K562 (cell line): Measurements from ENCODE around the gene ADCY5. TPM values are rescaled to one million over a fixed set of nuclear protein-coding genes. Genes with fewer than 3 reads are reported as not detected.

Source experiments
- ATAC-seq: fragments of 200-7000 bp; cut with Tn5 transposase; 3 replicates; pipeline ENCODE4 v1.9.1; 2020; ENCODE audit warnings: moderate library complexity
- BruUV-seq: library from RNA; stranded (reverse); fragments of 400-500 nt; replicated peaks from 2 replicates; lab custom pipeline; 2021; lab: Mats Ljungman, UMichigan
- CTCF ChIA-PET: fragments of 300-600 bp; formaldehyde crosslinking; extraction: SDS; loops from one replicate; lab custom pipeline; 2021; ENCODE audit warnings: low intra/inter-chr PET ratio; lab: Yijun Ruan, JAX
- POLR2A ChIA-PET: fragments of 300-600, 350-650 bp; sonication (Branson Sonifier 250); formaldehyde crosslinking; extraction: SDS; loops from one replicate; lab custom pipeline; 2021; ENCODE audit warnings: antibody characterized with exemption, inconsistent platforms; lab: Yijun Ruan, JAX
- DNase-seq, 4 experiments: peaks; one replicate each; pipeline versions ENCODE4 v3.0.0 to v3.0.0-alpha.2; 2011 to 2018; ENCODE audit warnings: low spot score in 3 of 4, mixed read lengths in 3 of 4; ENCODE audit errors: extremely low read depth in 1 of 4
- FAIRE-seq: peaks from 2 replicates; lab custom pipeline; 2011; peaks lifted over from hg19 to GRCh38; lab: Jason Lieb, UNC
- H2AFZ ChIP-seq: 2 replicates; pipeline ENCODE4 v1.6.0; 2011; ENCODE audit warnings: low read depth, low read length, control low read depth, inconsistent platforms
- H3K27ac ChIP-seq: fragments of 200-600 bp; 3 replicates; pipeline ENCODE4 v1.8.0; 2011; ENCODE audit warnings: low read depth, mild to moderate bottlenecking, control low read depth, inconsistent platforms, low read length, moderate library complexity, mixed read lengths; ENCODE audit errors: extremely low read depth
- H3K27me3 ChIP-seq, 2 experiments: fragments of 300-600 bp in 1 of 2; 2 replicates in 1 of 2; 3 replicates in 1 of 2; pipeline versions ENCODE4 v1.6.0 to v1.8.0; 2011; ENCODE audit warnings: inconsistent platforms in 2 of 2, low read length in 2 of 2, mild to moderate bottlenecking in 1 of 2, mixed read lengths in 1 of 2, moderate library complexity in 1 of 2; ENCODE audit not compliant: control insufficient read depth in 2 of 2, insufficient read depth in 2 of 2
- H3K36me3 ChIP-seq: fragments of 300-600 bp; 3 replicates; pipeline ENCODE4 v1.8.0; 2011; ENCODE audit warnings: mild to moderate bottlenecking, low read length, inconsistent platforms; ENCODE audit not compliant: control insufficient read depth, insufficient read depth
- H3K4me1 ChIP-seq, 2 experiments: fragments of 200-600 bp in 1 of 2; replicated peaks in 1 of 2; 2 replicates in 1 of 2; 3 replicates in 1 of 2; pipeline versions ENCODE4 v1.5.1 to v1.8.0; 2011; ENCODE audit warnings: inconsistent platforms in 2 of 2, low read length in 2 of 2, mild to moderate bottlenecking in 1 of 2, mixed read lengths in 1 of 2, moderate library complexity in 1 of 2; ENCODE audit not compliant: control insufficient read depth in 2 of 2, insufficient read depth in 2 of 2
- H3K4me2 ChIP-seq: 2 replicates; pipeline ENCODE4 v1.6.1; 2011; ENCODE audit warnings: low read length, control low read depth, inconsistent platforms, mixed read lengths; ENCODE audit not compliant: insufficient read depth
- H3K4me3 ChIP-seq: fragments of 200-600 bp; sonication (generic), shearing (Covaris generic); 2 replicates; pipeline ENCODE4 v1.5.1; 2016; ENCODE audit warnings: control low read depth, inconsistent platforms
- H3K79me2 ChIP-seq: fragments of 200-600 bp; 3 replicates; pipeline ENCODE4 v1.8.0; 2011; ENCODE audit warnings: low read length, inconsistent platforms; ENCODE audit not compliant: control insufficient read depth, insufficient read depth
- H3K9ac ChIP-seq, 2 experiments: 2 replicates each; pipeline versions ENCODE4 v1.6.0 to v1.6.1; 2011; ENCODE audit warnings: low read depth in 2 of 2, low read length in 2 of 2, control low read depth in 1 of 2, inconsistent platforms in 1 of 2, mild to moderate bottlenecking in 1 of 2, mixed read lengths in 1 of 2; ENCODE audit not compliant: insufficient read depth in 1 of 2
- H3K9me1 ChIP-seq: one replicate; pipeline ENCODE4 v1.6.0; 2011; ENCODE audit warnings: inconsistent platforms, mild to moderate bottlenecking, low read length, moderate library complexity; ENCODE audit not compliant: control insufficient read depth, insufficient read depth
- H3K9me3 ChIP-seq: replicated peaks from 2 replicates; pipeline ENCODE4 v1.5.1; 2011; ENCODE audit warnings: low read depth, low read length, inconsistent platforms; ENCODE audit not compliant: control insufficient read depth, insufficient read depth
- H4K20me1 ChIP-seq: replicated peaks from 2 replicates; pipeline ENCODE4 v1.6.1; 2011; ENCODE audit warnings: low read length, inconsistent platforms, mixed read lengths; ENCODE audit not compliant: control insufficient read depth, insufficient read depth
- ILK ChIP-seq: fragments of 450-650 bp; IDR thresholded peaks from 2 replicates; pipeline ENCODE4 v1.6.1; 2016; ENCODE audit warnings: missing genetic modification characterization, low read depth, mild to moderate bottlenecking, missing compliant biosample characterization, moderate library complexity, borderline replicate concordance
- KDM1A ChIP-seq, 2 experiments: fragments of 450-650 bp; IDR thresholded peaks; 2 replicates each; pipeline ENCODE4 v1.6.1; 2016; ENCODE audit warnings: mild to moderate bottlenecking in 2 of 2
- MYC ChIP-seq, 2 experiments: fragments of 250-450 bp in 1 of 2; sonication (Bioruptor Pico) in 1 of 2; IDR thresholded peaks; 2 replicates each; pipeline versions ENCODE4 v1.5.1 to v1.6.1; 2012 to 2021; ENCODE audit warnings: low read depth in 2 of 2, borderline replicate concordance in 1 of 2, improper control_type of control experiment in 1 of 2, low read length in 1 of 2, mild to moderate bottlenecking in 1 of 2, moderate library complexity in 1 of 2
- NFYB ChIP-seq: IDR thresholded peaks from 2 replicates; pipeline ENCODE4 v1.6.1; 2011; ENCODE audit warnings: mild to moderate bottlenecking, moderate library complexity; ENCODE audit not compliant: insufficient read length; ENCODE audit errors: extremely low read depth
- RAD51 ChIP-seq: fragments of 450-650 bp; IDR thresholded peaks from 2 replicates; pipeline ENCODE4 v1.7.1; 2016; ENCODE audit warnings: low read depth, mild to moderate bottlenecking, borderline replicate concordance
- ZFPM2 ChIP-seq: fragments of 250-450 bp; sonication (Bioruptor Pico); IDR thresholded peaks from 2 replicates; pipeline ENCODE4 v1.5.1; 2022; ENCODE audit warnings: mild to moderate bottlenecking
- ZNF311 ChIP-seq: fragments of 250-450 bp; sonication (Bioruptor Pico); IDR thresholded peaks from 2 replicates; pipeline ENCODE4 v1.4.0; 2020; ENCODE audit warnings: mild to moderate bottlenecking, moderate library complexity
- ZNF384 ChIP-seq: IDR thresholded peaks from 2 replicates; pipeline ENCODE4 v1.6.1; 2012; ENCODE audit warnings: low read depth, low read length, improper control_type of control experiment
- WGBS: fragments of 100-300 bp; shearing (Covaris generic); methylation state at CpG from one replicate; pipeline ENCODE4 v1.1.6; 2016; ENCODE audit warnings: low coverage, mixed read lengths; ENCODE audit not compliant: insufficient coverage; ENCODE audit errors: missing lambda C conversion rate; 5-methylcytosine and 5-hydroxymethylcytosine counted together
- in situ Hi-C: fragments of 300-500 bp; cut with MboI; formaldehyde crosslinking; loops from 4 replicates; pipeline ENCODE4 v1.15.0; 2018; ENCODE audit warnings: inconsistent platforms, mixed read lengths
- intact Hi-C: fragments of 100-400 bp; cut with micrococcal nuclease; formaldehyde crosslinking; loops from 2 replicates; pipeline ENCODE4 v1.14.2; 2022
- polyA plus RNA-seq, 8 experiments: library from polyadenylated mRNA; depleted of rRNA in 4 of 8; stranded (reverse) in 5 of 8; unstranded in 3 of 8; fragments of >200 nt; fragmentation: Nextera tagmentation in 2 of 8; fragmentation: Illumina TruSeq in 1 of 8; extraction: Ambion mirVana in 2 of 8; extraction: Trizol in 1 of 8; gene quantifications; 2 replicates each; pipeline versions ENCODE4 v1.2.1 to v1.2.3, GENCODE V29; 2011 to 2014; ENCODE audit warnings: inconsistent platforms in 1 of 8, missing spikeins in 1 of 8
- total RNA-seq, 7 experiments: library from RNA; depleted of rRNA in 6 of 7; stranded (reverse); fragments of >200 nt in 6 of 7; fragmentation: Illumina TruSeq in 2 of 7; extraction: Trizol in 2 of 7; gene quantifications; 2 replicates each; pipeline versions ENCODE4 v1.2.1 to v1.2.3, GENCODE V29; 2011 to 2021; ENCODE audit warnings: low replicate concordance in 1 of 7
- TF ChIP-seq, protein P1 (sequence below): sonication (generic); formaldehyde crosslinking; IDR thresholded peaks from 2 replicates; pipeline ENCODE4 v1.8.1; 2022; ENCODE audit warnings: missing genetic modification reagents
- TF ChIP-seq, protein P2 (sequence below): fragments of 450-650 bp; IDR thresholded peaks from 2 replicates; pipeline ENCODE4 v1.6.1; 2016; ENCODE audit warnings: low read depth
- TF ChIP-seq, protein P3 (sequence below): IDR thresholded peaks from 2 replicates; pipeline ENCODE4 v1.6.1; 2011; ENCODE audit not compliant: insufficient read length; ENCODE audit errors: extremely low read depth

ADCY5 gene
- total and polyA plus RNA-seq, 9 of the 15 experiments (the other 6 are each of a cell fraction or from before 2014, with no cell fraction given): under 0.01 TPM; not detected in 8

DNA sequence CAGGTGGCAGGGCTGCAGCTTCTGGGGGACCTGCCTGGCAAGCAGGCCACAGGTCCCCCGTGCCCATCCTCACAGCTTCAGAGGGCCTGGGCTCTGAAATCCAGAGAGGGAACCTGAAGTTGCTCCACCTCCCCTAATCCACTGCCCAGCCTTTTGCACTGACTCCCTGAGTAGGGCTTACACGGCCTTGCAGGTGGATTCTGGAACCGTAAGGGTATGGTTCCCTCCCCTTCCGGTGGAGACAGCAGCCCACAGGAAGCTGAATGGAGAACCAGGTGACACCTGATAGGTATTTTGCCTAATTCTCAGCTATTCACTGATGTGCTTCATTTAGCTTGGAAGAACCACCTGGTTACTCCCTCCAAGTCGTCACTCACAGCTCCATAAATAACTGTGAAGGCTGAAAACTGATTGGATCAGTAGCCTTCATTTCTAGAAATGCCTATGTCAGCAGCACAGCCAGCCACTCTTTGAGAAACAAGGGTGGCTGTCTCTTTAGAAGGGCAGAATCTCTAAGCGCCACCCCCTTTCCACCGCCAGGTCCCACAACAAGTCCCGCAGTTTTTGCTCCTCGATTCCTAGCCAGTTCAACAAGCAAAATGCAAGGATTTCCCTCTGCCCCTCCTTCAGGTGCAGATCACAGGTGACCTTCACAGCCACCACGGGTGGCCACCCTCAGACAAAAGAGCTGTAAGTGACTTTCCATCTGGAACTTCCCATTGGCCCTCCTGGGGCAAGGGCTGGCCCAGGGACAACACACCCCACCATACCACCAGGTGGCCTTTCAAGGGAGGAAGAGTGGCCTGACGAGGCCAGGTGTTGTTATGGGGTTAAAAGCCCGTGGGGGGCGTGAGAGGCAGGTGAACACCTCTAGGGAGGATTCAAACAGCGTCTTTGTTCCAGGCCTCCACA lies 134.3 kb downstream of the ADCY5 start:
- no peak overlapping the region for H3K4me3 ChIP-seq
- no peaks in the 10 kb centered on the region for H3K4me1 ChIP-seq
- no peaks in the 10 kb centered on the region for H4K20me1 ChIP-seq
- intact Hi-C loops (no loop called here), in situ Hi-C loops (no loop called here)
- no TSS peak for BruUV-seq
- no peak overlapping the region for H3K9ac ChIP-seq
- no peak for FAIRE-seq
- H3K36me3 ChIP-seq: no peaks in the 10 kb centered on the region
- no peak overlapping the region for H3K4me2 ChIP-seq
- H2AFZ ChIP-seq: no peak overlapping the region
- H3K9me1 ChIP-seq: no peaks in the 10 kb centered on the region
- peaks cover 9 to 51% of the 10 kb centered on the region in 2 experiments; a peak in 4 of 5 replicates for H3K27me3 ChIP-seq
- ChIA-PET CTCF (no interaction called here), POLR2A (no interaction called here)
- H3K27ac ChIP-seq: no peak overlapping the region
- H3K9me3 ChIP-seq: no peaks in the 10 kb centered on the region
- H3K79me2 ChIP-seq: no peaks in the 10 kb centered on the region
- ATAC-seq: no peak
- DNase-seq: peak in 2 of 4 experiments; percentile 15 to 25
- 0% methylated on average over 12 of the region's 14 CpGs for WGBS
- TF ChIP-seq ILK (no peak), RAD51 (no peak), NFYB (no peak), MYC (IDR thresholded peaks at IDR 0.05; ENCODE audit: low read depth, low read length) (no peak), MYC (CRISPR knock-in tag; IDR thresholded peaks at IDR 0.05; ENCODE audit: borderline replicate concordance, low read depth) (no peak), ZNF384 (no peak), ZFPM2 (CRISPR knock-in tag) (no peak), KDM1A (IDR thresholded peaks at IDR 0.05) (no peak), ZNF311 (CRISPR knock-in tag) (no peak)
- TF ChIP-seq, protein P1, sequence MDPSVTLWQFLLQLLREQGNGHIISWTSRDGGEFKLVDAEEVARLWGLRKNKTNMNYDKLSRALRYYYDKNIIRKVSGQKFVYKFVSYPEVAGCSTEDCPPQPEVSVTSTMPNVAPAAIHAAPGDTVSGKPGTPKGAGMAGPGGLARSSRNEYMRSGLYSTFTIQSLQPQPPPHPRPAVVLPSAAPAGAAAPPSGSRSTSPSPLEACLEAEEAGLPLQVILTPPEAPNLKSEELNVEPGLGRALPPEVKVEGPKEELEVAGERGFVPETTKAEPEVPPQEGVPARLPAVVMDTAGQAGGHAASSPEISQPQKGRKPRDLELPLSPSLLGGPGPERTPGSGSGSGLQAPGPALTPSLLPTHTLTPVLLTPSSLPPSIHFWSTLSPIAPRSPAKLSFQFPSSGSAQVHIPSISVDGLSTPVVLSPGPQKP (CRISPR knock-in tag): no peak
- TF ChIP-seq, protein P2, sequence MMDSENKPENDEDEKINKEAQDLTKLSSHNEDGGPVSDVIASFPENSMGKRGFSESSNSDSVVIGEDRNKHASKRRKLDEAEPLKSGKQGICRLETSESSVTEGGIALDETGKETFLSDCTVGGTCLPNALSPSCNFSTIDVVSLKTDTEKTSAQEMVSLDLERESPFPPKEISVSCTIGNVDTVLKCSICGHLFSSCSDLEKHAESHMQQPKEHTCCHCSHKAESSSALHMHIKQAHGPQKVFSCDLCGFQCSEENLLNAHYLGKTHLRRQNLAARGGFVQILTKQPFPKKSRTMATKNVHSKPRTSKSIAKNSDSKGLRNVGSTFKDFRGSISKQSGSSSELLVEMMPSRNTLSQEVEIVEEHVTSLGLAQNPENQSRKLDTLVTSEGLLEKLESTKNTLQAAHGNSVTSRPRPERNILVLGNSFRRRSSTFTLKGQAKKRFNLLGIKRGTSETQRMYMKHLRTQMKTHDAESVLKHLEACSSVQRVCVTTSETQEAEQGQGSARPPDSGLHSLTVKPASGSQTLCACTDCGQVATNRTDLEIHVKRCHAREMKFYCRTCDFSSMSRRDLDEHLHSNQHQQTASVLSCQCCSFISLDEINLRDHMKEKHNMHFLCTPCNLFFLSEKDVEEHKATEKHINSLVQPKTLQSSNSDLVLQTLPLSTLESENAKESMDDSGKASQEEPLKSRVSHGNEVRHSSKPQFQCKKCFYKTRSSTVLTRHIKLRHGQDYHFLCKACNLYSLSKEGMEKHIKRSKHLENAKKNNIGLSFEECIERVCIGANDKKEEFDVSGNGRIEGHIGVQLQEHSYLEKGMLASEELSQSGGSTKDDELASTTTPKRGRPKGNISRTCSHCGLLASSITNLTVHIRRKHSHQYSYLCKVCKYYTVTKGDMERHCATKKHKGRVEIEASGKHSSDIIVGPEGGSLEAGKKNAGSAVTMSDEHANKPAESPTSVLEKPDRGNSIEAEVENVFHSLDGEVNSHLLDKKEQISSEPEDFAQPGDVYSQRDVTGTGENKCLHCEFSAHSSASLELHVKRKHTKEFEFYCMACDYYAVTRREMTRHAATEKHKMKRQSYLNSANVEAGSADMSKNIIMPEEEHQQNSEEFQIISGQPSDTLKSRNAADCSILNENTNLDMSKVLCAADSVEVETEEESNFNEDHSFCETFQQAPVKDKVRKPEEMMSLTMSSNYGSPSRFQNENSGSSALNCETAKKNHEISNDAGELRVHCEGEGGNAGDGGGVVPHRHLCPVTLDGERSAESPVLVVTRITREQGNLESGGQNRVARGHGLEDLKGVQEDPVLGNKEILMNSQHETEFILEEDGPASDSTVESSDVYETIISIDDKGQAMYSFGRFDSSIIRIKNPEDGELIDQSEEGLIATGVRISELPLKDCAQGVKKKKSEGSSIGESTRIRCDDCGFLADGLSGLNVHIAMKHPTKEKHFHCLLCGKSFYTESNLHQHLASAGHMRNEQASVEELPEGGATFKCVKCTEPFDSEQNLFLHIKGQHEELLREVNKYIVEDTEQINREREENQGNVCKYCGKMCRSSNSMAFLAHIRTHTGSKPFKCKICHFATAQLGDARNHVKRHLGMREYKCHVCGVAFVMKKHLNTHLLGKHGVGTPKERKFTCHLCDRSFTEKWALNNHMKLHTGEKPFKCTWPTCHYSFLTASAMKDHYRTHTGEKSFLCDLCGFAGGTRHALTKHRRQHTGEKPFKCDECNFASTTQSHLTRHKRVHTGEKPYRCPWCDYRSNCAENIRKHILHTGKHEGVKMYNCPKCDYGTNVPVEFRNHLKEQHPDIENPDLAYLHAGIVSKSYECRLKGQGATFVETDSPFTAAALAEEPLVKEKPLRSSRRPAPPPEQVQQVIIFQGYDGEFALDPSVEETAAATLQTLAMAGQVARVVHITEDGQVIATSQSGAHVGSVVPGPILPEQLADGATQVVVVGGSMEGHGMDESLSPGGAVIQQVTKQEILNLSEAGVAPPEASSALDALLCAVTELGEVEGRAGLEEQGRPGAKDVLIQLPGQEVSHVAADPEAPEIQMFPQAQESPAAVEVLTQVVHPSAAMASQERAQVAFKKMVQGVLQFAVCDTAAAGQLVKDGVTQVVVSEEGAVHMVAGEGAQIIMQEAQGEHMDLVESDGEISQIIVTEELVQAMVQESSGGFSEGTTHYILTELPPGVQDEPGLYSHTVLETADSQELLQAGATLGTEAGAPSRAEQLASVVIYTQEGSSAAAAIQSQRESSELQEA: no peak
- TF ChIP-seq, protein P3, sequence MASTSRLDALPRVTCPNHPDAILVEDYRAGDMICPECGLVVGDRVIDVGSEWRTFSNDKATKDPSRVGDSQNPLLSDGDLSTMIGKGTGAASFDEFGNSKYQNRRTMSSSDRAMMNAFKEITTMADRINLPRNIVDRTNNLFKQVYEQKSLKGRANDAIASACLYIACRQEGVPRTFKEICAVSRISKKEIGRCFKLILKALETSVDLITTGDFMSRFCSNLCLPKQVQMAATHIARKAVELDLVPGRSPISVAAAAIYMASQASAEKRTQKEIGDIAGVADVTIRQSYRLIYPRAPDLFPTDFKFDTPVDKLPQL: no peak
